Measurements from ENCODE around the gene NECTIN4. TPM values are rescaled to one million over a fixed set of nuclear protein-coding genes. Genes with fewer than 3 reads are reported as not detected.
"Not testable (repeated sequence)": the region's sequence is repeated elsewhere in the genome, so short reads cannot be mapped to it uniquely, and the experiment has no call there.

The NECTIN4 gene
- polyA plus RNA-seq, 3 donors = 3.9 to 4.8 (median 4.4) TPM

- no peak for DNase-seq
These were observed 57.5 kb downstream of the NECTIN4 start for GRCh38 chr1:161031874-161032273.

GRCh38 chr1:161029466-161029865 is 59.9 kb downstream of the NECTIN4 start:
- DNase-seq = not testable (repeated sequence)

GRCh38 chr1:161026954-161027353 is 62.4 kb downstream of the NECTIN4 start:
- DNase-seq = not testable (repeated sequence)

- DNase-seq = not testable (repeated sequence)
These were observed 66.9 kb downstream of the NECTIN4 start for GRCh38 chr1:161022432-161022831.

GRCh38 chr1:161021970-161022353 is 67.4 kb downstream of the NECTIN4 start:
- DNase-seq = no peak

- peak; percentile 89 for DNase-seq
These were observed 68.0 kb downstream of the NECTIN4 start for GRCh38 chr1:161021165-161021969.

Other genes starting within 250 kb of the NECTIN4 start
- gene CD244, start 226.7 kb downstream of the NECTIN4 start, polyA plus RNA-seq (ENCODE audit: insufficient read length in 3 of 3) = under 1 TPM; 0.22 to 0.43 (median 0.23) TPM
- 1 to 10 TPM; 1.4 to 5.1 (median 2.7) TPM for gene ITLN1, start 204.4 kb downstream of the NECTIN4 start, polyA plus RNA-seq (ENCODE audit: insufficient read length in 3 of 3)
- under 1 TPM in 1 of 3 donors, not detected in 2; 0.10 TPM for gene ITLN2, start 134.7 kb downstream of the NECTIN4 start, polyA plus RNA-seq (ENCODE audit: insufficient read length in 3 of 3)
- gene F11R, start 68.4 kb downstream of the NECTIN4 start, polyA plus RNA-seq (ENCODE audit: insufficient read length in 3 of 3) = 100 to 1,000 TPM in 1 of 3 donors, 10 to 100 TPM in 2; 79.3 to 103 (median 89.2) TPM
- gene TSTD1, start 50.6 kb downstream of the NECTIN4 start, polyA plus RNA-seq (ENCODE audit: insufficient read length in 3 of 3) = 10 to 100 TPM; 61.6 to 79.0 (median 67.7) TPM
- gene USF1, start 43.6 kb downstream of the NECTIN4 start, polyA plus RNA-seq (ENCODE audit: insufficient read length in 3 of 3) = 10 to 100 TPM; 59.2 to 64.1 (median 63.6) TPM
- gene ARHGAP30, start 19.7 kb downstream of the NECTIN4 start, polyA plus RNA-seq (ENCODE audit: insufficient read length in 3 of 3) = 1 to 10 TPM; 1.9 to 2.8 (median 2.4) TPM
- 10 to 100 TPM; 17.1 to 20.3 (median 19.0) TPM for gene KLHDC9, start 8.8 kb upstream of the NECTIN4 start, polyA plus RNA-seq (ENCODE audit: insufficient read length in 3 of 3)
- gene PFDN2, start 28.5 kb upstream of the NECTIN4 start, polyA plus RNA-seq (ENCODE audit: insufficient read length in 3 of 3) = 10 to 100 TPM; 68.8 to 96.1 (median 69.5) TPM
- 10 to 100 TPM; 51.9 to 57.2 (median 55.1) TPM for gene NIT1, start 28.5 kb upstream of the NECTIN4 start, polyA plus RNA-seq (ENCODE audit: insufficient read length in 3 of 3)
- 10 to 100 TPM; 50.3 to 58.0 (median 57.8) TPM for gene DEDD, start 43.1 kb upstream of the NECTIN4 start, polyA plus RNA-seq (ENCODE audit: insufficient read length in 3 of 3)
- gene UFC1, start 64.4 kb upstream of the NECTIN4 start, polyA plus RNA-seq (ENCODE audit: insufficient read length in 3 of 3) = 100 to 1,000 TPM; 123 to 161 (median 140) TPM
- gene USP21, start 69.9 kb upstream of the NECTIN4 start, polyA plus RNA-seq (ENCODE audit: insufficient read length in 3 of 3) = 10 to 100 TPM; 49.0 to 52.6 (median 52.5) TPM
- 10 to 100 TPM; 38.3 to 58.6 (median 57.3) TPM for gene PPOX, start 76.9 kb upstream of the NECTIN4 start, polyA plus RNA-seq (ENCODE audit: insufficient read length in 3 of 3)
- gene B4GALT3, start 87.9 kb upstream of the NECTIN4 start, polyA plus RNA-seq (ENCODE audit: insufficient read length in 3 of 3) = 10 to 100 TPM; 41.4 to 47.2 (median 44.1) TPM
- under 1 TPM; 0.73 to 0.88 (median 0.86) TPM for gene ADAMTS4, start 109.5 kb upstream of the NECTIN4 start, polyA plus RNA-seq (ENCODE audit: insufficient read length in 3 of 3)
- gene NDUFS2, start 112.8 kb upstream of the NECTIN4 start, polyA plus RNA-seq (ENCODE audit: insufficient read length in 3 of 3) = 100 to 1,000 TPM; 189 to 208 (median 198) TPM
- 10 to 100 TPM in 2 of 3 donors, 1 to 10 TPM in 1; 9.8 to 13.9 (median 10.2) TPM for gene FCER1G, start 125.7 kb upstream of the NECTIN4 start, polyA plus RNA-seq (ENCODE audit: insufficient read length in 3 of 3)
- gene APOA2, start 134.1 kb upstream of the NECTIN4 start, polyA plus RNA-seq (ENCODE audit: insufficient read length in 3 of 3) = under 1 TPM in 1 of 3 donors, not detected in 2; 0.46 TPM
- 10 to 100 TPM; 14.3 to 16.5 (median 14.4) TPM for gene TOMM40L, start 136.5 kb upstream of the NECTIN4 start, polyA plus RNA-seq (ENCODE audit: insufficient read length in 3 of 3)
- 1 to 10 TPM; 2.8 to 4.6 (median 3.2) TPM for gene NR1I3, start 148.6 kb upstream of the NECTIN4 start, polyA plus RNA-seq (ENCODE audit: insufficient read length in 3 of 3)
- 1 to 10 TPM; 1.1 to 1.9 (median 1.8) TPM for gene PCP4L1, start 169.2 kb upstream of the NECTIN4 start, polyA plus RNA-seq (ENCODE audit: insufficient read length in 3 of 3)
- gene MPZ, start 220.4 kb upstream of the NECTIN4 start, polyA plus RNA-seq (ENCODE audit: insufficient read length in 3 of 3) = 1 to 10 TPM; 3.6 to 6.7 (median 4.2) TPM
- 100 to 1,000 TPM; 264 to 274 (median 266) TPM for gene SDHC, start 224.8 kb upstream of the NECTIN4 start, polyA plus RNA-seq (ENCODE audit: insufficient read length in 3 of 3)

Measured in renal pelvis (tissue), 4 donors.